HG02588 (cell line): ENCODE measurements around the gene SLC6A16.
A peak's percentile ranks its signal among the peaks of the same experiment; 100 is the strongest.
"Not testable (repeated sequence)": the region's sequence is repeated elsewhere in the genome, so short reads cannot be mapped to it uniquely, and the experiment has no call there.

Source experiments
- ATAC-seq: cut with Tn5 transposase; IDR thresholded peaks from one replicate; pipeline ENCODE4 v1.9.1; 2021; ENCODE audit warnings: mild to moderate bottlenecking, moderate library complexity; ENCODE audit not compliant: unreplicated experiment

Gene SLC6A16

DNA sequence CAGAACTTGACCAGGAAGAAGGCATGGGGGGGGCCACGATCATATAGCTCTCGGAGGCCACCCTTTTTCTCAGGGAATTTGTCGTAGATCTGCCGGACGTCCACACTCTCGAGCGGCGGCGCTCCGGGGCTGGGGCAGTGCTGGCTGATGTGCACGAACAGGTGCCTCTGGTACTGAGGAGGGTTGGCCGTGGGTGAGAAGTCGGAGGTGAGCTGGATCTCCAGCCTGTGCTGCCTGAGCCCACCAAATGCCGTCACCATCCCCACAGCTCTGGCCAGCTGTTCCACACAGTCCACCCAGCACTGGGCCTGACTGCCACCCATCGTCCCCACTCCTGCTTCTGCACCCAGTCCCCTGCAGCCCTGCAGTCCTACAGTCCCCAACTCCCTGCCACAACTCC, 22.2 kb upstream of the SLC6A16 start:
- no peak for ATAC-seq

DNA sequence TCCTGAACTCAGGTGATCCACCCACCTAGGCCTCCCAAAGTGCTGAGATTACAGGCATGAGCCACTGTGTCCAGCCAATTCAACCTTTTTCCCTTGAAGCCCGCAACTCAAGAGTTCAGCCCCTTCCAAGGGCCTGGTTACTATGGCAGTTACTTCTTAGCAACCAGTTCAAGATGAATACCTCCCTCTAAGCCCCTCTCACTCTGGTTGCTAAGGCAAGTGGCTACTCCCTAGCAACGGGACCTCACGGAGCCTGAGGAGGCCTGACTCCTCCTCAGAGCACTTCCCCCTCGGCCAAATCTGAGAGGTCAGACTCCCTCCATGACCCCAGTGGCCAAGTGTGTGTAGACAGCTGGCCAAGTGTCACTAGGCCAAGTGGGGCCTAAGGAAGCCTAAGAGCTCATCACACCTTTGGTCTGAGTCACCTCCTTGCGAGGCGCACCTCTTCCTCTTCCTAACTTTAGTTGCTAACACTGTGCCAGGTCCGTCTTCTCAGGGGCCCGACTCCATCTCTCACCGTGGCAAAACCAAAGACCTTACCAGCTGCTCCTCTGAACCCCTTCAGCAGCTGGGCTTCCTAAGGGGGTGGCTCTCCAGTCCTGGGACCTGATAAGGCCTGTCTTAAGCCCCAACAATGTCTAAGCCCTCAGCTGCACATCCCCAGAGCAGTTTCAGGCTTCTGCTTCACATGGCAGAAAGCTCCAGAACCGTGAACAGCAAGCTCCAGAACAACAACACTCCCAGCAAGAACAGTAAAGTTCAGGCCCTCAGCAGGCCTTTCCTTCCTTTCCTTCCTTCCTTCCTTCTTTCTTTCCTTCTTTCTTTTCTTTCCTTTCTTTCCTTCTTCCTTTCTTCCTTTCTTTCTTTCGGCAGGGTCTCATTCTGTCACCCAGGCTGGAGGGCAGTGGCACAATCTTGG, 19.8 kb upstream of the SLC6A16 start:
- no peak for ATAC-seq

DNA sequence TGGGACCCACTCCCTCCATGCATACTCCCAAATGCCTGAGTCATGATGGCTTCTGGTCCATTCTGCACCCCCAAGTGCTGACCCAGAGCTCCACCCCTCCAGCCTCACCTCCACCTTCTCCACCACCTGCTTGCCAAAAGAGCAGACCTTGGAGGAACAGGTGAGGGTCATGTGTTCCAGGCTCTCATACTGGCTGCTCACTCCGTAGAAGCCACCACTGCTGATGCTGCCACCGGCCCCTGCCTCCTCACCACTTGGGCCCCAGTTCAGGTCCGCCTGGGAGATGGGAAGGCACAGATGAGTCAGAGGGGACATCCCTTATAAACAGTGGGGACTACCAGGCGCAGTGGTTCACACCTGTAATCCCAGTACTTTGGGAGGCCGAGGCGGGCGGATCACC, 18.1 kb upstream of the SLC6A16 start:
- ATAC-seq: no peak

DNA sequence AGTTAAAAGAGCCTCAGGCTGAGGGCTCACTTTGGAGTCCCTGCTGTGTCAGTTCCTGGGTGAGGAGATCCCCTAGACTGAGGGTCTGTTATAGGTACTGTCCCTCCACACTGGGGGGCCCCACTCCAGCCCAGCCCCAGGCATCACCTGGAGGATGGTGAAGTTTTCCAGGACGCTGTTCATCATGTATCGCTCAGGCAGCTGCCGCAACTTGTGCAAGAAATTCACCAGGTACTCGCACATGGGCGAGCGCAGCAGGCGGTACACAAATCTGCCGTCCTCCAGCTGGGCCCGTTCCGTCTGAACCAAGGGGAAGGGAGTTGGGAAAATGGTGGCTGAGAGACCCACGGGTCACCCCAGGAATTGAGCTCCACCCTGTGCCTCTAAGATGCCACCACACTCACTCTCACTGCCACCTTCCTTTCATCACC, 17.3 kb upstream of the SLC6A16 start:
- no peak for ATAC-seq

DNA sequence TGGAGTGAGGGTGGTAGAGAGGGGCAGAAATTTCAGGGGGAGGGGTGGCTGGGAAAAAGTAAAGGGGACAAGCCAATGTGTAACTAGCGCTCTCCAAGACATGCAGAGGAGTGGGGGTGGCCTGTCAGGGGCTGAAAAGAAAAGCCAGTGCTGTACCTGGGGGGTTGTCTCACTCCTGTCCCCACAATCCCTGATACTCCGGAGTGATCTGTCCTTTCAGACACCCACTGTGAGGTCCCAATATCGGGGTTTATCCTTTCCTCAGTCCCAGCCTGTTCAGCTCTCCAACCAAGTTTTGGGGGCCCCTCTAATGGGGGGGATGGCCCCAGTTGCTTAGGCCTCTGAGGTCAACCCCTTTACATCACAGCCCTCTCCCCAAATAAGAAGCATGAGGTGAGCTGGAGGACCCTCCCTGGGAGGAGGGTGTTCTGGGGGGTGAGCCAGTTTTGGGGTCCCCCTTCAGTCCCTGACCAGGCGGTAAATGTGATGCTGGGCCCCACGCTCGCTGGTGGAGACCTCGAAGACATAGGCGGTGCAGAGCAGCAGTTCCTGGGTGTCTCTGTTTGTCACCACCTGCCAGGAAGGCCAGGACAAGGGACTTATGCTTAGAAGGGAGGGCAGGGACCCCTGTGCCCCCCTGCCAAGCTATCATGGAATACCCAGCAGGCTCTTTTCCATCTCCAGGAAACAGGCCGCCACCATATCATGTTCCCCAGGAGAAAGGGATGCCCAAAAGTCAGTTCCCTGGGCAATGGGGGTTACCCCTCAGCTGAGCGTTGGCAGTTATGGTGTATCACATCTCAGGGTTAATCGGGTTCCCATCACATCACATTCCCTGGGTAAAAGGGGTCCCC, 16.1 kb upstream of the SLC6A16 start:
- no peak for ATAC-seq

DNA sequence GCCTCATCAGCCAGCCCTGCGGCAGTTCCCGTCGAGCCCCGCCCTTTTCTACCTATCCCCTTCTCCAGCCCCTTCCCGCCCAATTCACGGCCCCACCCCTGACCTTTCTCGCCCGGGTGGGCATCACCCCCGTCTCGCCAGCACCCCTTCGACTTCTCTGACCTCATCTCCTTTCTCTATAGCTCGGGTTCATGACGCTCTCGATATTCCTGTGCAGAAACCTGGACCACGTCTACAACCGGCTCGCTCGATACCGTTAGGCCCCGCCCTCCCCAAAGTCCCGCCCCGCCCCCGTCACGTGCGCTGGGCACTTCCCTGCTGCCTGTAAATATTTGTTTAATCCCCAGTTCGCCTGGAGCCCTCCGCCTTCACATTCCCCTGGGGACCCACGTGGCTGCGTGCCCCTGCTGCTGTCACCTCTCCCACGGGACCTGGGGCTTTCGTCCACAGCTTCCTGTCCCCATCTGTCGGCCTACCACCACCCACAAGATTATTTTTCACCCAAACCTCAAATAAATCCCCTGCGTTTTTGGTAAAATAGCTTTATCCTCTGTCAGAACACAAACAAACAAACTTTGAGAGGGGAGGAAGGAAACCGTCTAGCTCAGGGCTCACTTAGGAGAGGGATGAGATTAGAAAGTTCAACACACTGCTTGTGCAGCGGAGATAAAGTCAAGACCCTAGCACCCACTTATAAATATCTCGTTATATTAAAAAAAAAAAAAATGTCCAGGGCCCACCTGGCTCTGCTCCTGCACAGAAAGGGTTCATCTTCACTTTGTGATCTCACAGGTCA, 15.3 kb upstream of the SLC6A16 start:
- ATAC-seq: peak; percentile 52

DNA sequence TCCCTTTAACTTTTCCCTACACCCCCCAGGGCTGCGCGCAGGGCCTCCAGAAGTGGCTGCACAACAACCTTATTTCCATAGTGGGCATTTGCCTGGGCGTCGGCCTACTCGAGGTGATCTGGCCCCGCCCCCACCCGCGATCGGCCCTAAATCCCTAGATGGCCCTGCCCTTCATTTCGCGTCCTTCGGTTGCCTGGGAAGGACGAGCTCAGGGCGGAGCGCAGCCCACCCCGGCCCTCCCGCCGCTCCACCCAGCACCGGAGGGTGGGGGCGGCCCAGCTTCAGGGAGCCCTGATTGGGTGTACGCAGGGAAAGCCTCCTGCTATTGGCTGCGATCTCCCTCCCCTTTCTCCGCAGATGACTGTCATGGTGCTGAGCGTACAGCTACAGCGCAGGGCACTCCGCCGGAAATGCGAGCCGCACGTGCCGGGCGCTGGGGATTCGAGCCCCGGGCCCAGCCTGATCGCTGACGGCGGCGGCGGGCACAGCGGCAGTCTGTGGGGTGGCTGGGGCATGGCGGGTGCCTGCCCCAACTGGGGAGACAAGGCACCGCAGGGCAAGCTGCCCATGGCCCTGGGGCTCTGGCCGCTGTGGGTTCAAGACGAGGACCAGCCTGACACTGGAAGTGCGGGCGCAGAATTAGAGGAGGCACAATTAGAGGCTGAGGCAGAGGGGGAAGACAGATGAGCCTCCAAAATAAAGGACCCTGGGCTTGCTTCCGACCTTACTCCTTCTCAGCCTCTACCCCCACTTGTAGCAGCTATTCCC, 14.5 kb upstream of the SLC6A16 start:
- ATAC-seq: no peak

DNA sequence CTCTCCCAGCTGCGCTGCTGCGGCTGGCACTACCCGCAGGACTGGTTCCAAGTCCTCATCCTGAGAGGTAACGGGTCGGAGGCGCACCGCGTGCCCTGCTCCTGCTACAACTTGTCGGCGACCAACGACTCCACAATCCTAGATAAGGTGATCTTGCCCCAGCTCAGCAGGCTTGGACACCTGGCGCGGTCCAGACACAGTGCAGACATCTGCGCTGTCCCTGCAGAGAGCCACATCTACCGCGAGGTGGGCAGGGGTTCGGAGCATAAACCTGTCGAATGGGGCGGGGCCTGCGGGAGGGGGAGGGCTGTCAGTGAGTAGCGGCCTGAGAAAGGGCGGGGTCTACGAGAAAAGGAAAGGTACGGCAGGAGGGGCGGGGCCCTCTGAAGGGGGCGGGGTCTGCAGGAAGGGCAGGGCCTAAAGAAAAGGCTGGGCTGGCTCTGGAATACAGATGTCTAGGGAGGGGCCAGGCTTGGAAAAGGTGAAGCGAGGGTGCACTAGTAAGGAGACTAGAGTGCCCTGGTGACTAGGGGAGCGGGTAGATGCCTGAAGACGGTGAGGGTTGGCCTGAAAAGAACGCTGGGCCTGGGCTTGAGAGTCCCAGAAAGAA, 13.8 kb upstream of the SLC6A16 start:
- ATAC-seq: no peak

DNA sequence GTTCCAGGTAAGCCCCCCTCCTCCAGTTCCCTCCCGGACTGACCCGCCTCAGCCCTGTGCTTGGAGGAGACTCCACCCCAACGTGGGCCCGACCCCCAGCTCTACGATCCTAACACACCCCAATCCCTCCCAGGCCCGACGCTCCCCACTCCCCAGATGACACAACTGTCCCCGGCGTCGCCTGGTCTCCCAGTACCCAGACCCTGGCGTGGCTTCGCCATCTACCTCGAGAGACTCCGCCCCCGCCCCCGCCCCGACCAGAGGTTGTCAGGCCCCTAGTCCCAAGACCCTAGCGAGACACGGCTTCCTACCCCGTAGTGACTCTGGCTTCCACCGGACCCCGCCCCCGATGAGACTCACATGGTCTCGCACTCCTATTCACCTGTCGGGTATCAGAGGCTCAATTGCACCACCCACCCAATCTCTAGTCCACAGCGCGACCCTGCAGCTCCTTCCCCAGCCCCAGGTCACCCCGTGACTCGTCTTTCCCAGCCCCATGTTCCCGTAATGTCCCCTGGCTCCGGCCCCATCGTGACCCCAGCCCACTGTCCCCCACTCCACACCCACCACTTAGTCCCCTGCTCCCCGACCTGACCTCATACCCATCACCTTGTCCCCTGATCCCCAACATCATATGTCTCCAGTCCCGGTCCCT, 13.2 kb upstream of the SLC6A16 start:
- no peak for ATAC-seq

DNA sequence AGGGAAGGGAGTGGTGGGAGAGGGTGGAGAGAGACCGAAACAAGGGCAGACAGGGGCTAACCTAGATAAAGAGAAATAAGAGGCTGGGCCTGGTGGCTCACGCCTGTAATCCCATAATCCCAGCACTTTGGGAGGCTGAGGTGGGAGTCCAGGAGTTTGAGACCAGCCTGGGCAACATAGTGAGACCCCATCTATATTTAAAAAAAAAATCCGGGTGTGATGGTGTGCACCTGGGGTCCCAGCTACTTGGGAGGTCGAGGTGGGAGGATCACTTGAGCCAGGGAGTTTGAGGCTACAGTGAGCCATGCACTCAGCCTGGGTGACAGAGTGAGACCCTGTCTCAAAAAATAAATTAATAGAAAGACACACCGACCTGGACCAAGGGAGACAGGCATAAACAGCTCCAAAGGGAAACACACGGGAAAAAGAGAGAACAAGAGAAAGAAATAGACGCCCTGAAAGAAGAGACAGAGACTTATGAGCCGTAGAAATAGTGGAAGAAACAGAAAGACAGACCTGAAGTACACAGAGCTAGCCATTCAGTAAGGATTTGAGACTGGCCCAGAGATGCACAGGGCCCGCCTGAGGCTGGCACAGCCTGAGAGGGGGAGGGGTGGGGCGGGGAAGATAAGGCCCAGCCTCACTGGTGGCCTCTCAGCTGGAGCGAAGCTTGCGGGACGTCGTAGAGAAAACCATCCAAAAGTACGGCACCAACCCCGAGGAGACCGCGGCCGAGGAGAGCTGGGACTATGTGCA, 12.5 kb upstream of the SLC6A16 start:
- ATAC-seq: no peak

DNA sequence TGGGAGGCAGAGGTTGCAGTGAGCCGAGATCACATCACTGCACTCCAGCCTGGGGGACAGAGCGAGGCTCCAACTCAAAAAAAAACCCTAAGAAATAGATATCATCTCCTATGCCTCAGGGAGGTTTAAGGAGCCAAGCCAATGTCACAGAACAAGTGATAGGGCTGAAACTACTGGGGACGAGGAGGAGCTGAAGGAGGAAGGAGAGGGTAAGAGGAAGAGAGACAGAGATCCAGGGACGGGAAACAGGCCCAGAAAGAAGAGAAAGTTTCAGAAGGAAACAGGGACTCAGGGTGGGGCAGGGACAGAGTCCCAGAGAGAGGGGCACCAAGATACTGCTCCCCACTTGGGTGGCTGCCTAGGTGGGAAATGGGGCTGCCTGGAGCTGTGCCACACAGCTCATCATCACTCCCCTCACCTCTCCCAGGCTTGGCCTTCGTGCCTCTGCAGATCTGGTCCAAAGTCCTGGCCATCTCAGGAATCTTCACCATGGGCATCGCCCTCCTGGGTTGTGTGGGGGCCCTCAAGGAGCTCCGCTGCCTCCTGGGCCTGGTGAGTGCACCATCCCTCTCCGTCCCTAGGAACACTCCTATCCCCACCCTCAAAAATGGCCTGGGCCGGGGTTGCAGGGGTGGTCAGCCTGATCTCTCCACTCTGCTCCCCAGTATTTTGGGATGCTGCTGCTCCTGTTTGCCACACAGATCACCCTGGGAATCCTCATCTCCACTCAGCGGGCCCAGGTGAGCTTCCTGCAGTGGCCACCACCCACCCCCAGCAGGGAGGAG, 11.7 kb upstream of the SLC6A16 start:
- ATAC-seq: no peak

DNA sequence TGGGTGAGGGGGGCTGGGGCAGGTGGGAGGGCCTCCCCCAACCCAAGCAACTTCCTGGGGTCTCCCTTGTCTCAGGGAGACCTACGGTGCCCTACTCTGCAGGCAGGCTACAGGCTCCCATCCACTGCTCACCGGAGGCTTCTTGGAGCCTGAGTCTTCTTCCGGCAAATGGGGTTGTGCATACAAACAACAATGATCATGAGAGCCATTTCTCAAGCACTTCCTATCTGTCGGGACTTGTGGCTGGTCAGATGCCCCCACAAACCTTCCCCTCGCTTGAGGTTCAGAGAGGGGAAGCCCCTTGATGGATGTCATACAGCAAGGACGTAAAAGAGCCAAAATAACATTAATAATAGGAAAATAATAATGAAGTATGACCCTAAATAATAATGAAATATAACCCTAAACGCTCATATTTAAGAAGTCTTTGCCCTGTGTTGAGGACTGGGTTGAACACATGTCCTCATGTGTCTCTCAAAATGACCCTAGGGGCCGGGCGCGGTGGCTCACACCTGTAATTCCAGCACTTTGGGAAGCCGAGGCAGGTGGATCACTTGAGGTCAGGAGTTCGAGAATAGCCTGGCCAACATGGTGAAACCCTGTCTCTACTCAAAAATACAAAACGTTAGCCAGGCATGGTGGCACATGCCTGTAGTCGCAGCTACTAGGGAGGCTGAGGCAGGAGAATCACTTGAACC, 10.9 kb upstream of the SLC6A16 start:
- no peak for ATAC-seq

DNA sequence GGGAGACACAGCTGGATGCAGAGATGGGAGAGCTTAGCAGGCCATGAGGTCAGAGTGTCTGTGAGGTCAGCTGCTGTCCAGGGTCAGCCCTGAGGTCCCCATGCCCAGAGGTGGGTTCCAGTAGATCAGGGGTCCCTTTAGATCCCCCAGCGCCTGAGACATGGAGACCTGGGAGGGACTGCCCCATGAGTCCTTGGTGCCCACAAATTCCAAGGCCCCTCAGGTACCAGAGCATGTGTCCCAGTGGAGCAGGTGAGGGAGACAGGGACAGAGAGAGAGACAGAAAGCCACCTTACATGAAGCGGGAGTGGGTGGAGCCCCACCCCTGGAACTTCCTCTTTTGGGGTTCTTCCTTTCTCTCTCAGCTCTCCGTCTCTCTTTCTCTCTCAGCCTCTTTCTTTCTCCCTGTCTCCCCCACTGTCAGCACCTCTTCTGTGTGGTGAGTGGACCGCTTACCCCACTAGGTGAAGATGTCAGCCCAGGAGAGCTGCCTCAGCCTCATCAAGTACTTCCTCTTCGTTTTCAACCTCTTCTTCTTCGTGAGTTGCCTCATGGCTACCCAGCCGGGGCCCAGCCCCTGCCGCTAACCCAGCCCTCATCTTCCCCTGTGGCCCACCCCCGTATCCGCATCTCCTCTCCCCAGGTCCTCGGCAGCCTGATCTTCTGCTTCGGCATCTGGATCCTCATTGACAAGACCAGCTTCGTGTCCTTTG, 10.2 kb upstream of the SLC6A16 start, which contains the start of gene CD37:
Gene CD37 (plus strand): TSS at position 336 of the 713 bp plus-strand sequence. CDS start 135 bp downstream, at position 471.
- no peak for ATAC-seq

DNA sequence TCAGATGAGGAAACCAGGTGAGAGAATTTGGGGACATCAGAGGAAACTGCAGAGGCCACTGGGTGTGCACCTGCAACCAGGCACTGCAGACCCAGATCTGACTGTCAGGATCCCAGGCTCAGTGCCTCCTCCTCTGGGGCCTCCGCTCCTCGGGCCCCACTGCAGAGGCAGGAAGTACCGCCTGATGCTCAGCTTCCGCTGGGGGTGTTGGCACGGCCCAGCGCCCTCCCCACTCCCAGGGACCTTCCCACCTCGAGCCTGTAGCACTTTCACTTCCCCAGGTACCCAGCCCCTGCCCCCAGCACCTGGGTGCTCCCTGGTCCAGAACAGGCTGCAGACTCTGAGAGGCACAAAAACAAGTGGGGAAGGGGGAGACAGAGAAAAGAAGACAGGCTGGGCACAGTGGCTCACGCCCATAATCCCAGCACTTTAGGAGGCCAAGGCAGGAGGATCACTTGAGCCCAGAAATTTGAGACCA, 8.9 kb upstream of the SLC6A16 start:
- peak; percentile 47 for ATAC-seq

DNA sequence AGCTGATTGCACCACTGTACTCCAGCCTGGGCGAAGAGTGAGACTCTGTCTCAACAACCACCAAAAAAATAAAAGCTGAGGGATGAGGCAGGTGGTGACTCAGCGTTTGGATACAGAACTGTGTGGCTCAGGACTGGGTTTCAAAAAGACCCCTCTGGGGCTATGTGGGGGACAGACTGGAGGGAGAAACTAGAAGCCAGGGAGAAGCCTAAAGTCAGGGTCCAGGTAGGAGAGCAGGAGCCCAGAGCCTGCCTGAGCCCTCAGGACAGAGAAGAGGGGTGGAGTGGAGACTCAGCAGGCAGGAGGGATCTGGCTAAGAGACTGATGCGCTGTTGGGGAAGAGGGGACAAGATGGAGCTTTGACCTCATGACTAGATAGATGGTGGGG, 8.4 kb upstream of the SLC6A16 start:
- no peak for ATAC-seq

DNA sequence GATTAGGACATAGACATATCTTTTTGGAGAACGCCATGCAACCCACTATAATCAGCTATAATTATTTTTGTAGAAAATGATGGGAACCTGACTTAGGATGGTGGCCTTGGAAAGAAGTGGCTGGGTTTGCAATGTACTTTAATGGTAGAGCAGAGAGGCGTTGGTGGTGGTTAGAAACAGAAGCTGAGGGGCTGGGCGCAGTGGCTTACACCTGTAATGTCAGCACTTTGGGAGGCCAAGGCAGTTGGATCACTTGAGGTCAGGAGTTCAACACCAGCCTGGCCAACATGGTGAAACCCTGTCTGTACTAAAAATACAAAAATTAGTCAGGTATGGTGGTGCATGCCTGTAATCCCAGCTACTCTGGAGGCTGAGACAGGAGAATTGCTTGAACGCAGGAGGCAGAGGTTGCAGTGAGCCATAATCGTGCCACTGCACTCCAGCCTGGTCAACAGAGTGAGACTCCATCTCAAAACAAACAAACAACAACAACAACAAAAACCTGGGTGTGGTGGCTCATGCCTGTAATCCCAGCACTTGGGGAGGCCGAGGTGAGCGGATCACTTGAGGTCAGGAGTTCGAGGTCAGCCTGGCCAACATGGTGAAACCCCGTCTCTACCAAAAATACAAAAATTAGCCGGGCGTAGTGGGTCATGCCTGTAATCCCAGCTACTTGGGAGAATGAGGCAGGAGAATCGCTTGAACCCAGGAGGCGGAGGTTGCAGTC, 7.9 kb upstream of the SLC6A16 start:
- ATAC-seq: not testable (repeated sequence)
